HG02885 (cell line): ENCODE measurements around the gene PALLD.

Experiments used
- ATAC-seq: cut with Tn5 transposase; IDR thresholded peaks from one replicate; pipeline ENCODE4 v1.9.1; 2021; ENCODE audit warnings: mild to moderate bottlenecking; ENCODE audit not compliant: unreplicated experiment, poor library complexity

Gene PALLD

GRCh38 chr4:168658751-168659150 is 161.9 kb downstream of the PALLD start:
- ATAC-seq = no peak

- ATAC-seq = no peak
Observed at GRCh38 chr4:168659741-168660465, 163.1 kb downstream of the PALLD start.

- ATAC-seq = no peak
Observed at GRCh38 chr4:168662297-168662984, 165.6 kb downstream of the PALLD start.

GRCh38 chr4:168664242-168664891 is 167.5 kb downstream of the PALLD start:
- ATAC-seq = no peak

- ATAC-seq = no peak
Observed at GRCh38 chr4:168666531-168666930, 169.7 kb downstream of the PALLD start.

GRCh38 chr4:168667376-168667775 is 170.5 kb downstream of the PALLD start:
- no peak for ATAC-seq

GRCh38 chr4:168667921-168668320 is 171.1 kb downstream of the PALLD start:
- ATAC-seq = no peak

GRCh38 chr4:168673476-168673875 is 176.6 kb downstream of the PALLD start:
- ATAC-seq = no peak

- ATAC-seq = no peak
Observed at GRCh38 chr4:168674077-168674747, 177.4 kb downstream of the PALLD start.

- no peak for ATAC-seq
Observed at GRCh38 chr4:168674866-168675265, 178.0 kb downstream of the PALLD start.

GRCh38 chr4:168677063-168677462 is 180.2 kb downstream of the PALLD start:
- no peak for ATAC-seq

- no peak for ATAC-seq
Observed at GRCh38 chr4:168677879-168678278, 181.0 kb downstream of the PALLD start.

GRCh38 chr4:168678751-168679366 is 182.0 kb downstream of the PALLD start:
- no peak for ATAC-seq

- no peak for ATAC-seq
Observed at GRCh38 chr4:168679397-168679796, 182.5 kb downstream of the PALLD start.

- no peak for ATAC-seq
Observed at GRCh38 chr4:168679819-168680218, 183.0 kb downstream of the PALLD start.

GRCh38 chr4:168682898-168683500 is 186.1 kb downstream of the PALLD start:
- ATAC-seq = no peak

GRCh38 chr4:168683595-168683994 is 186.7 kb downstream of the PALLD start:
- ATAC-seq = no peak

- peak; percentile 81 for ATAC-seq
Observed at GRCh38 chr4:168685136-168685809, 188.4 kb downstream of the PALLD start.

GRCh38 chr4:168688584-168688983 is 191.7 kb downstream of the PALLD start:
- no peak for ATAC-seq
